PFSK-1 (cell line): ENCODE data around the gene EGFL6.

Experiments
- FOXP2 ChIP-seq: optimal IDR thresholded peaks from 2 replicates; pipeline ENCODE3; 2011; ENCODE audit warnings: borderline replicate concordance, control low read depth, inconsistent platforms; ENCODE audit not compliant: insufficient read depth; ENCODE audit errors: extremely low read length, extremely low read depth
- POLR2AphosphoS5 ChIP-seq: IDR thresholded peaks from 2 replicates; pipeline ENCODE4 v1.6.1; 2012; ENCODE audit warnings: low read depth, mild to moderate bottlenecking, control low read depth, low read length, moderate library complexity
- REST ChIP-seq, 2 experiments: IDR thresholded peaks; 2 replicates each; pipeline versions ENCODE4 v1.6.1 to v1.8.0; 2011 to 2012; ENCODE audit warnings: low read depth in 2 of 2, low read length in 2 of 2, control low read depth in 1 of 2, inconsistent platforms in 1 of 2, mild to moderate bottlenecking in 1 of 2, moderate library complexity in 1 of 2; ENCODE audit not compliant: insufficient read depth in 1 of 2
- SIN3A ChIP-seq: IDR thresholded peaks from 2 replicates; pipeline ENCODE4 v1.6.1; 2012; ENCODE audit warnings: mild to moderate bottlenecking, low read length, moderate library complexity, borderline replicate concordance; ENCODE audit not compliant: insufficient read depth
- TAF1 ChIP-seq: IDR thresholded peaks from 2 replicates; pipeline ENCODE4 v1.6.1; 2012; ENCODE audit warnings: low read length, control low read depth, borderline replicate concordance; ENCODE audit not compliant: insufficient read depth

Gene EGFL6

GRCh38 chrX:13659063-13659462 is 89.7 kb downstream of the EGFL6 start:
- TF ChIP-seq FOXP2 (no peak), POLR2AphosphoS5 (no peak), REST (IDR thresholded peaks at IDR 0.05; ENCODE audit: insufficient read depth in 1 of 2, low read depth in 2 of 2, low read length in 2 of 2) (no peak), SIN3A (no peak), TAF1 (no peak)

- no peak for TF ChIP-seq TAF1
- TF ChIP-seq REST (IDR thresholded peaks at IDR 0.05; ENCODE audit: insufficient read depth in 1 of 2, low read depth in 2 of 2, low read length in 2 of 2): no peak
- TF ChIP-seq FOXP2: no peak
- TF ChIP-seq SIN3A: no peak
- no peak for TF ChIP-seq POLR2AphosphoS5
These were observed 92.4 kb downstream of the EGFL6 start for GRCh38 chrX:13661735-13662288.

- TF ChIP-seq SIN3A: no peak
- TF ChIP-seq TAF1: no peak
- no peak for TF ChIP-seq FOXP2
- no peak for TF ChIP-seq POLR2AphosphoS5
- no peak for TF ChIP-seq REST (IDR thresholded peaks at IDR 0.05; ENCODE audit: insufficient read depth in 1 of 2, low read depth in 2 of 2, low read length in 2 of 2)
These were observed 93.0 kb downstream of the EGFL6 start for GRCh38 chrX:13662355-13662791.

GRCh38 chrX:13664020-13664419 is 94.6 kb downstream of the EGFL6 start:
- TF ChIP-seq REST (IDR thresholded peaks at IDR 0.05; ENCODE audit: insufficient read depth in 1 of 2, low read depth in 2 of 2, low read length in 2 of 2) (no peak), POLR2AphosphoS5 (no peak), SIN3A (no peak), FOXP2 (no peak), TAF1 (no peak)
